ENCODE measurements around the gene MTHFR.

GRCh38 chr1:11761988-11762406 is 43.8 kb downstream of the MTHFR start, which contains the start of gene C1orf167:
- no peak for TF ChIP-seq CTCF (IDR thresholded peaks at IDR 0.05)
- no peak for TF ChIP-seq POLR2A (IDR thresholded peaks at IDR 0.05)
- no peak for TF ChIP-seq POLR2AphosphoS5 (IDR thresholded peaks at IDR 0.05)

Data from gastroesophageal sphincter (tissue), 3 donors.